Small intestine (tissue), 7 donors: ENCODE results near the gene CNN2. TPM values are rescaled to one million over a fixed set of nuclear protein-coding genes. Genes with fewer than 3 reads are reported as not detected.
A peak's percentile ranks its signal among the peaks of the same experiment; 100 is the strongest.

ENCODE experiments used
- DNase-seq, 2 donors: peaks; one replicate each; pipeline versions ENCODE4 v3.0.0 to v3.0.0-alpha.2; 2013
- FAIRE-seq: peaks from 2 replicates; lab custom pipeline; 2012; peaks lifted over from hg19 to GRCh38; lab: Jason Lieb, UNC
- H3K27ac ChIP-seq, 3 donors: one replicate each; pipeline ENCODE4 v1.5.1; 2013; ENCODE audit warnings: low read length in 2 of 3, mild to moderate bottlenecking in 2 of 3, control low read depth in 1 of 3, inconsistent platforms in 1 of 3, low read depth in 1 of 3, moderate library complexity in 1 of 3
- H3K27me3 ChIP-seq, 3 donors: one replicate each; pipeline ENCODE4 v1.6.1; 2013; ENCODE audit warnings: low read length in 3 of 3, inconsistent platforms in 1 of 3; ENCODE audit not compliant: control insufficient read depth in 3 of 3, insufficient read depth in 3 of 3
- H3K36me3 ChIP-seq, 3 donors: one replicate each; pipeline ENCODE4 v1.6.1; 2013; ENCODE audit warnings: low read length in 3 of 3, inconsistent platforms in 1 of 3, low read depth in 1 of 3, mild to moderate bottlenecking in 1 of 3, moderate library complexity in 1 of 3; ENCODE audit not compliant: control insufficient read depth in 3 of 3, insufficient read depth in 2 of 3
- H3K4me1 ChIP-seq, 3 donors: one replicate each; pipeline ENCODE4 v1.6.1; 2013; ENCODE audit warnings: low read length in 2 of 3, inconsistent platforms in 1 of 3, low read depth in 1 of 3, mild to moderate bottlenecking in 1 of 3, moderate library complexity in 1 of 3; ENCODE audit not compliant: control insufficient read depth in 3 of 3, insufficient read depth in 2 of 3
- H3K4me3 ChIP-seq, 3 donors: one replicate each; pipeline ENCODE4 v1.5.1; 2013; ENCODE audit warnings: low read length in 3 of 3, control low read depth in 1 of 3, inconsistent platforms in 1 of 3, low read depth in 1 of 3, mild to moderate bottlenecking in 1 of 3, moderate library complexity in 1 of 3
- H3K9me3 ChIP-seq, 2 donors: one replicate each; pipeline ENCODE4 v1.6.1; 2013; ENCODE audit warnings: low read depth in 1 of 2, low read length in 1 of 2; ENCODE audit not compliant: control insufficient read depth in 2 of 2, insufficient read depth in 1 of 2
- WGBS, 3 donors: extraction: QIAGEN DNeasy Blood & Tissue Kit; methylation state at CpG; one replicate each; pipeline ENCODE4 v1.1.7; 2013; 5-methylcytosine and 5-hydroxymethylcytosine counted together
- polyA plus RNA-seq, 4 donors: library from polyadenylated mRNA; stranded (reverse) in 3 of 4; unstranded in 1 of 4; fragments of 200-250 nt in 3 of 4; fragments of 120-200 nt in 1 of 4; gene quantifications; one replicate each; pipeline versions ENCODE4 v1.2.1 to v1.2.3, GENCODE V29; 2013
- donor health status: healthy with polysubstance abuse.
- donor health status: control.
- donor health status: control.
- donor health status: Bipolar disorder and iron deficiency.
- donor health status: healthy.

CNN2 gene
- polyA plus RNA-seq, 4 donors: 14.5 to 34.4 (median 22.6) TPM

DNA sequence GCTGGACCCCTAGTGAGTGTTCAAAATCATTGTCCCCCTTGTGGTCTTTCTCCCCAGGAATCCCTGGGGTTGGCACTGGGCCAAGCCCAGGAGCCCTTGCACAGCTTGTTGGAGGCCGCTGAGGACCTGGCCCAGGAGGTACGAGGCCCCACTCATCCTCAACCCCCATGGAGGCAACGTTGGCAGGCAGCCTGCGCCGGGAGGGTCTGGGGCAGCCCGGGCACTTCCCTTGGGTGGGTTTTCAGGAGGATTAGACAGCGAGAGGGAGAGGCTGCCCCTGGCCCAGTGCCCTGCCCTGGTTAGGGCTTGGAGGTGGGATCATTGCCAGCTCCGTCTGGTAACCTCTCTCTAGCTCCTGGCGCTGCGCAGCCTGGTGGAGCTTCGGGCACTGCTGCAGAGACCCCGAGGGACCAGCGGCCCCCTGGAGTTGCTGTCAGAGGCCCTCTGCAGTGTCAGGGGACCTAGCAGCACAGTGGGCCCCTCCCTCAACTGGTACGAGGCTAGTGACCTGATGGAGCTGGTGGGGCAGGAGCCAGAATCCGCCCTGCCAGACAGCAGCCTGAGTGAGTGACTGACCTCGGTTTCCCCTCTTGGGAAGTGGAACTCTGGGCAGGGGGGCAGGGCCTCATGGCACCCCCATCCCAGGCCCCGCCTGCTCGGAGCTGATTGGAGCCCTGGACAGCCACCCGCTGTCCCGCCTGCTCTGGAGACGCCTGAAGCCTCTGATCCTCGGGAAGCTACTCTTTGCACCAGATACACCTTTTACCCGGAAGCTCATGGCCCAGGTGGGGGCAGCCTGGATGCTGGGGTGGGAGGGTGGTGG, 16.5 kb downstream of the CNN2 start:
- H3K27me3 ChIP-seq: no peaks in the 10 kb centered on the region
- H3K27ac ChIP-seq: no peak overlapping the region
- FAIRE-seq (no peak), DNase-seq (no peak)
- no peaks in the 10 kb centered on the region for H3K9me3 ChIP-seq
- WGBS, 3 donors: 27 to 60% (median 44%) methylated on average over 20 to 23 of the region's 23 CpGs
- no peak overlapping the region for H3K4me3 ChIP-seq
- peaks cover 0 to 24% (median 8%) of the 10 kb centered on the region in 3 donors for H3K4me1 ChIP-seq
- H3K36me3 ChIP-seq: peaks cover 0 to 14% (median 0%) of the 10 kb centered on the region in 3 donors

DNA sequence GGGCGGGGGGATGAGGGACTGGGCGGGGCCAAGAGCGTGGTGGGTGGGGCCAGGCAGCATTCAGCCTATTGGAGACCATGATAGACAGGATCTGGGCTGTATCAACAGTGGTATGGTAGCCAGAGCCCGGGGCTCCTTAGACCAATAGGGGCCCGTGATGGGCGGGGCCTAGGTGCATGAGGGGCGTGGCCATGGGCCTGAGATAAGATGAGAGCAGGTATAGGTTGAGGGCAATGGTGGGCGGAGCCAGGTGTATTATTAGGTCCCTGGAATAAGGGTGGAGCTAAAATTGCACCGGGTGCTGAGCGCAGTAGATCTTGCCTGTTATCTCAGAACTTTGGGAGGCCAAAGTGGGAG, 18.8 kb downstream of the CNN2 start:
- Histone ChIP-seq H3K27ac (no peak overlapping the region), H3K27me3 (no peaks in the 10 kb centered on the region), H3K4me3 (no peak overlapping the region), H3K9me3 (no peaks in the 10 kb centered on the region), H3K4me1 (peaks cover 0 to 10% (median 8%) of the 10 kb centered on the region in 3 donors), H3K36me3 (peaks cover 0 to 3% (median 0%) of the 10 kb centered on the region in 3 donors)
- FAIRE-seq (no peak), DNase-seq (peak in 1 of 2 donors; percentile 59)
- WGBS, 3 donors: 40 to 67% (median 54%) methylated on average over 10 of the region's 10 CpGs

GRCh38 chr19:1046117-1046626, 19.8 kb downstream of the CNN2 start:
- WGBS, 3 donors: 67 to 86% (median 77%) methylated on average over 26 to 33 of the region's 33 CpGs
- FAIRE-seq (no peak), DNase-seq (no peak)
- Histone ChIP-seq H3K4me1 (peaks cover 0 to 3% (median 2%) of the 10 kb centered on the region in 3 donors), H3K4me3 (no peak overlapping the region), H3K27ac (no peak overlapping the region), H3K36me3 (peaks cover 0 to 3% (median 0%) of the 10 kb centered on the region in 3 donors), H3K9me3 (peaks cover 0 to 4% of the 10 kb centered on the region in 2 donors), H3K27me3 (no peaks in the 10 kb centered on the region)

DNA sequence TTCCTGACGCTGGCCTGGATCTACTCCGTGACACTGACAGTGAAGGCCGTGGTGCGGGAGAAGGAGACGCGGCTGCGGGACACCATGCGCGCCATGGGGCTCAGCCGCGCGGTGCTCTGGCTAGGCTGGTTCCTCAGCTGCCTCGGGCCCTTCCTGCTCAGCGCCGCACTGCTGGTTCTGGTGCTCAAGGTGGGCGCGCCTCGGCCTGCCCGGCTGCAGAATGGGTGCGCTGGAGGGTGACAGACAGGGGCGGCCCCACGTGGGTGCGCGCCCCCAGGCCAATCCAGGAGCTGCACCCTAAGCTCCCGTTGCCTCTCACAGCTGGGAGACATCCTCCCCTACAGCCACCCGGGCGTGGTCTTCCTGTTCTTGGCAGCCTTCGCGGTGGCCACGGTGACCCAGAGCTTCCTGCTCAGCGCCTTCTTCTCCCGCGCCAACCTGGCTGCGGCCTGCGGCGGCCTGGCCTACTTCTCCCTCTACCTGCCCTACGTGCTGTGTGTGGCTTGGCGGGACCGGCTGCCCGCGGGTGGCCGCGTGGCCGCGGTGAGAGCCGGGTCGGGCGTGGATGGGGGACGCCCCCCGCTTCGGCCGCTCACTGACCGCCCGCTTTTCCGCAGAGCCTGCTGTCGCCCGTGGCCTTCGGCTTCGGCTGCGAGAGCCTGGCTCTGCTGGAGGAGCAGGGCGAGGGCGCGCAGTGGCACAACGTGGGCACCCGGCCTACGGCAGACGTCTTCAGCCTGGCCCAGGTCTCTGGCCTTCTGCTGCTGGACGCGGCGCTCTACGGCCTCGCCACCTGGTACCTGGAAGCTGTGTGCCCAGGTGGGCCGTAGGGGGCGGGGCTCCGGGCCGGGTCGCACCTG, 20.7 kb downstream of the CNN2 start:
- H3K4me3 ChIP-seq: no peak overlapping the region
- no peaks in the 10 kb centered on the region for H3K4me1 ChIP-seq
- no peak overlapping the region for H3K27ac ChIP-seq
- peaks cover 0 to 9% of the 10 kb centered on the region in 2 donors for H3K9me3 ChIP-seq
- H3K36me3 ChIP-seq: peaks cover 0 to 3% (median 0%) of the 10 kb centered on the region in 3 donors
- FAIRE-seq (no peak), DNase-seq (no peak)
- H3K27me3 ChIP-seq: no peaks in the 10 kb centered on the region
- WGBS, 3 donors: 76 to 86% (median 78%) methylated on average over 76 to 77 of the region's 77 CpGs

DNA sequence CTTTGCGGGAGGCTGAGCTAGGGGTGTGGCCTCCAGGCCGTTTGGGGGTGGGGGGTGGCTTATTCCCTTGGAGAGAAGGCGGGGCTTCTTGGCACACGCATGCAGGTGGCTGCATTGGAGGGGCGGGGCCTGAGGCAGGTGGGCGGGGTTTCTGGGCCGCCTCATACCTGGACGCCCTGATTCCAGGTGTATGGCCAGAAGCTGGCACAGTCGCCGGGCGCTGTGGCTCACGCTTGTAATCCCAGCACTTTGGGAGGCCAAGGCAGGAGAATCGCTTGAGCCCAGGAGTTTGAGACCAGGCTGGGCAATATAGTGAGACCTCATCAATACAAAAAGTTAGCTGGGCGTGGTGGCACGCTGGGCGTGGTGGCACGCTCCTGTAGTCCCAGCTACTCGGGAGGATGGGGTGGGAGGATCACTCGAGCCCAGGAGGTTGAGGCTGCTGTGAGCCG, 21.3 kb downstream of the CNN2 start:
- Histone ChIP-seq H3K36me3 (peaks cover 0 to 3% (median 0%) of the 10 kb centered on the region in 3 donors), H3K9me3 (peaks cover 0 to 9% of the 10 kb centered on the region in 2 donors), H3K27me3 (no peaks in the 10 kb centered on the region), H3K4me3 (no peak overlapping the region), H3K27ac (no peak overlapping the region), H3K4me1 (no peaks in the 10 kb centered on the region)
- FAIRE-seq (no peak), DNase-seq (peak in 1 of 2 donors; percentile 64)
- 15 to 83% (median 42%) methylated on average over 18 to 20 of the region's 20 CpGs for WGBS, 3 donors

- Histone ChIP-seq H3K4me1 (no peaks in the 10 kb centered on the region), H3K9me3 (peaks cover 0 to 9% of the 10 kb centered on the region in 2 donors), H3K27ac (no peak overlapping the region), H3K36me3 (peaks cover 0 to 3% (median 0%) of the 10 kb centered on the region in 3 donors), H3K4me3 (no peak overlapping the region), H3K27me3 (no peaks in the 10 kb centered on the region)
- FAIRE-seq: no peak
- WGBS, 3 donors: 92 to 95% (median 94%) methylated on average over 15 to 17 of the region's 17 CpGs
- no peak for DNase-seq
These were observed 22.7 kb downstream of the CNN2 start for GRCh38 chr19:1049106-1049505.

- H3K27ac ChIP-seq: no peak overlapping the region
- H3K4me1 ChIP-seq: no peaks in the 10 kb centered on the region
- no peak overlapping the region for H3K4me3 ChIP-seq
- peaks cover 0 to 11% of the 10 kb centered on the region in 2 donors for H3K9me3 ChIP-seq
- FAIRE-seq (no peak), DNase-seq (no peak)
- H3K36me3 ChIP-seq: peaks cover 0 to 1% (median 0%) of the 10 kb centered on the region in 3 donors
- no peaks in the 10 kb centered on the region for H3K27me3 ChIP-seq
- WGBS, 3 donors: 33 to 59% (median 45%) methylated on average over 9 to 11 of the region's 11 CpGs
These were observed 23.4 kb downstream of the CNN2 start for GRCh38 chr19:1049800-1050199.
